ENCODE data around the gene SRP54. TPM values are rescaled to one million over a fixed set of nuclear protein-coding genes. Genes with fewer than 3 reads are reported as not detected.

The SRP54 gene
- total RNA-seq, 1 experiment from 2014 or later: 57.0 TPM

DNA sequence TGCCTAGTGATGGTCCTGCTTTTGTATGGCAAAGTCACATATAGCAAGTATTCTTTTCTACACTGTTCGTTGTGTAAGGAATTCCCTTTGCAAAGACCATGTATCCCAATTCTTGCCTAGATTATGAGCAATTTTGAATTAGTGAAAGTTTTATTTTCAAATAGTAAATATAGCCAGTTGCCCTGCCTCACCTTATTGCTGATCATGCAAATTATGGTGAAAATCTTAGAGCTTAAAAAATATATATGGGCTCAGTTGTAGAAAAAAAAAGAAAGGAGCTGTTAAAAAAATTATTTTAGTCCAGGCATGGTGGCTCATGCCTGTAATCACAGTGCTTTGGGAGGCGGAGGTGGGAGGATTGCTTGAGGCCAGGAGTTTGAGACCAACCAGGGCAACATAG, 18.8 kb downstream of the SRP54 start:
- Mint-ChIP-seq H3K4me1 (no peaks in the 10 kb centered on the region), H3K27ac (no peak overlapping the region), H3K4me3 (no peak overlapping the region), H3K36me3 (peaks cover 5% of the 10 kb centered on the region), H3K27me3 (ENCODE audit: low read depth) (no peaks in the 10 kb centered on the region), H3K9me3 (no peaks in the 10 kb centered on the region)
- ChIA-PET POLR2A (no interaction called here), CTCF (no interaction called here)
- TF ChIP-seq TP53 (CRISPR knock-in tag; IDR thresholded peaks at IDR 0.05): no peak
- TF ChIP-seq, protein P1, sequence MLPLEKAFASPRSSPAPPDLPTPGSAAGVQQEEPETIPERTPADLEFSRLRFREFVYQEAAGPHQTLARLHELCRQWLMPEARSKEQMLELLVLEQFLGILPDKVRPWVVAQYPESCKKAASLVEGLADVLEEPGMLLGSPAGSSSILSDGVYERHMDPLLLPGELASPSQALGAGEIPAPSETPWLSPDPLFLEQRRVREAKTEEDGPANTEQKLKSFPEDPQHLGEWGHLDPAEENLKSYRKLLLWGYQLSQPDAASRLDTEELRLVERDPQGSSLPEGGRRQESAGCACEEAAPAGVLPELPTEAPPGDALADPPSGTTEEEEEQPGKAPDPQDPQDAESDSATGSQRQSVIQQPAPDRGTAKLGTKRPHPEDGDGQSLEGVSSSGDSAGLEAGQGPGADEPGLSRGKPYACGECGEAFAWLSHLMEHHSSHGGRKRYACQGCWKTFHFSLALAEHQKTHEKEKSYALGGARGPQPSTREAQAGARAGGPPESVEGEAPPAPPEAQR (CRISPR knock-in tag; IDR thresholded peaks at IDR 0.05): no peak
- TF ChIP-seq FOXK1 (CRISPR knock-in tag; IDR thresholded peaks at IDR 0.05): no peak
- TF ChIP-seq, protein P2, sequence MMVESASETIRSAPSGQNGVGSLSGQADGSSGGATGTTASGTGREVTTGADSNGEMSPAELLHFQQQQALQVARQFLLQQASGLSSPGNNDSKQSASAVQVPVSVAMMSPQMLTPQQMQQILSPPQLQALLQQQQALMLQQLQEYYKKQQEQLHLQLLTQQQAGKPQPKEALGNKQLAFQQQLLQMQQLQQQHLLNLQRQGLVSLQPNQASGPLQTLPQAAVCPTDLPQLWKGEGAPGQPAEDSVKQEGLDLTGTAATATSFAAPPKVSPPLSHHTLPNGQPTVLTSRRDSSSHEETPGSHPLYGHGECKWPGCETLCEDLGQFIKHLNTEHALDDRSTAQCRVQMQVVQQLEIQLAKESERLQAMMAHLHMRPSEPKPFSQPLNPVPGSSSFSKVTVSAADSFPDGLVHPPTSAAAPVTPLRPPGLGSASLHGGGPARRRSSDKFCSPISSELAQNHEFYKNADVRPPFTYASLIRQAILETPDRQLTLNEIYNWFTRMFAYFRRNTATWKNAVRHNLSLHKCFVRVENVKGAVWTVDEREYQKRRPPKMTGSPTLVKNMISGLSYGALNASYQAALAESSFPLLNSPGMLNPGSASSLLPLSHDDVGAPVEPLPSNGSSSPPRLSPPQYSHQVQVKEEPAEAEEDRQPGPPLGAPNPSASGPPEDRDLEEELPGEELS (CRISPR knock-in tag; IDR thresholded peaks at IDR 0.05): no peak
- TF ChIP-seq, protein P3, sequence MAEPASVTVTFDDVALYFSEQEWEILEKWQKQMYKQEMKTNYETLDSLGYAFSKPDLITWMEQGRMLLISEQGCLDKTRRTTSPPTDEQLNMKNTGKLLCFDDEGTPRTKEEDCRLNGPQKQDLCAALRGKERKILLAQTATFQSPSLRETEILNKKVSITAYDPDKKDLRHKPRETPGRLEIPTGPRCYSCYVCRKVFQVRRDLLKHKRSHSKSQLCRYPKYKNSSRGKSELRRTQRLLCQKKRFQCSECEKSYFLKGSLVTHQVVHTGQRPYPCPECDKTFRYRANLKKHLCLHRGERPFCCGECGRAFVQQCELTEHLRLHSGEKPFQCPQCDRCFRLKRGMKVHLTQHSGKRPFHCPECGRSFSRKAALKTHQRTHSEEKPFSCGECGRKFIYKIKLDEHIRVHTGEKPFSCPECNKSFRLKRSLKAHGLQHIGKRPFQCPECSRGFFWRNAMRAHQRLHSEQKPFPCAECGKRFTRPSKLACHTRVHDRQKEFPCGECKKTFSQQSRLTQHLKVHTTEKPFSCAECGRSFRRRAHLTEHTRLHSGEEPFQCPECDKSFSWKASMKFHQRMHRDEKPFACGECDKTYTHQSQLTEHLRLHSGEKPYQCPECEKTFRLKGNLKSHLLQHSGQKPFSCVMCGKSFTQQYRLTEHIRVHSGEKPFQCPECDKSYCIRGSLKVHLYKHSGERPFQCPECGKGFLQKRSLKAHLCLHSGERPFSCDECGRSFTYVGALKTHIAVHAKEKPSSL (CRISPR knock-in tag; conservative IDR thresholded peaks at IDR 0.05): no peak
- TF ChIP-seq, protein P4, sequence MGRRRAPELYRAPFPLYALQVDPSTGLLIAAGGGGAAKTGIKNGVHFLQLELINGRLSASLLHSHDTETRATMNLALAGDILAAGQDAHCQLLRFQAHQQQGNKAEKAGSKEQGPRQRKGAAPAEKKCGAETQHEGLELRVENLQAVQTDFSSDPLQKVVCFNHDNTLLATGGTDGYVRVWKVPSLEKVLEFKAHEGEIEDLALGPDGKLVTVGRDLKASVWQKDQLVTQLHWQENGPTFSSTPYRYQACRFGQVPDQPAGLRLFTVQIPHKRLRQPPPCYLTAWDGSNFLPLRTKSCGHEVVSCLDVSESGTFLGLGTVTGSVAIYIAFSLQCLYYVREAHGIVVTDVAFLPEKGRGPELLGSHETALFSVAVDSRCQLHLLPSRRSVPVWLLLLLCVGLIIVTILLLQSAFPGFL (CRISPR knock-in tag; IDR thresholded peaks at IDR 0.05; ENCODE audit: borderline replicate concordance): no peak
- TF ChIP-seq SMAD4 (CRISPR knock-in tag; IDR thresholded peaks at IDR 0.05): no peak
- TF ChIP-seq HMGA2 (CRISPR knock-in tag; IDR thresholded peaks at IDR 0.05): no peak
- TF ChIP-seq CREM (CRISPR knock-in tag; IDR thresholded peaks at IDR 0.05): no peak
- TF ChIP-seq CREB1 (CRISPR knock-in tag; IDR thresholded peaks at IDR 0.05): no peak
- no peak for TF ChIP-seq EMX1 (CRISPR knock-in tag; IDR thresholded peaks at IDR 0.05)
- TF ChIP-seq, protein P5, sequence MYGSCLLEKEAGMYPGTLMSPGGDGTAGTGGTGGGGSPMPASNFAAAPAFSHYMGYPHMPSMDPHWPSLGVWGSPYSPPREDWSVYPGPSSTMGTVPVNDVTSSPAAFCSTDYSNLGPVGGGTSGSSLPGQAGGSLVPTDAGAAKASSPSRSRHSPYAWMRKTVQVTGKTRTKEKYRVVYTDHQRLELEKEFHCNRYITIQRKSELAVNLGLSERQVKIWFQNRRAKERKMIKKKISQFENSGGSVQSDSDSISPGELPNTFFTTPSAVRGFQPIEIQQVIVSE (CRISPR knock-in tag; IDR thresholded peaks at IDR 0.05; ENCODE audit: borderline replicate concordance): no peak
- TF ChIP-seq, protein P6, sequence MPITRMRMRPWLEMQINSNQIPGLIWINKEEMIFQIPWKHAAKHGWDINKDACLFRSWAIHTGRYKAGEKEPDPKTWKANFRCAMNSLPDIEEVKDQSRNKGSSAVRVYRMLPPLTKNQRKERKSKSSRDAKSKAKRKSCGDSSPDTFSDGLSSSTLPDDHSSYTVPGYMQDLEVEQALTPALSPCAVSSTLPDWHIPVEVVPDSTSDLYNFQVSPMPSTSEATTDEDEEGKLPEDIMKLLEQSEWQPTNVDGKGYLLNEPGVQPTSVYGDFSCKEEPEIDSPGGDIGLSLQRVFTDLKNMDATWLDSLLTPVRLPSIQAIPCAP (CRISPR knock-in tag; IDR thresholded peaks at IDR 0.05): no peak
- TF ChIP-seq FOXJ3 (CRISPR knock-in tag; IDR thresholded peaks at IDR 0.05; ENCODE audit: borderline replicate concordance): no peak
- TF ChIP-seq, protein P7, sequence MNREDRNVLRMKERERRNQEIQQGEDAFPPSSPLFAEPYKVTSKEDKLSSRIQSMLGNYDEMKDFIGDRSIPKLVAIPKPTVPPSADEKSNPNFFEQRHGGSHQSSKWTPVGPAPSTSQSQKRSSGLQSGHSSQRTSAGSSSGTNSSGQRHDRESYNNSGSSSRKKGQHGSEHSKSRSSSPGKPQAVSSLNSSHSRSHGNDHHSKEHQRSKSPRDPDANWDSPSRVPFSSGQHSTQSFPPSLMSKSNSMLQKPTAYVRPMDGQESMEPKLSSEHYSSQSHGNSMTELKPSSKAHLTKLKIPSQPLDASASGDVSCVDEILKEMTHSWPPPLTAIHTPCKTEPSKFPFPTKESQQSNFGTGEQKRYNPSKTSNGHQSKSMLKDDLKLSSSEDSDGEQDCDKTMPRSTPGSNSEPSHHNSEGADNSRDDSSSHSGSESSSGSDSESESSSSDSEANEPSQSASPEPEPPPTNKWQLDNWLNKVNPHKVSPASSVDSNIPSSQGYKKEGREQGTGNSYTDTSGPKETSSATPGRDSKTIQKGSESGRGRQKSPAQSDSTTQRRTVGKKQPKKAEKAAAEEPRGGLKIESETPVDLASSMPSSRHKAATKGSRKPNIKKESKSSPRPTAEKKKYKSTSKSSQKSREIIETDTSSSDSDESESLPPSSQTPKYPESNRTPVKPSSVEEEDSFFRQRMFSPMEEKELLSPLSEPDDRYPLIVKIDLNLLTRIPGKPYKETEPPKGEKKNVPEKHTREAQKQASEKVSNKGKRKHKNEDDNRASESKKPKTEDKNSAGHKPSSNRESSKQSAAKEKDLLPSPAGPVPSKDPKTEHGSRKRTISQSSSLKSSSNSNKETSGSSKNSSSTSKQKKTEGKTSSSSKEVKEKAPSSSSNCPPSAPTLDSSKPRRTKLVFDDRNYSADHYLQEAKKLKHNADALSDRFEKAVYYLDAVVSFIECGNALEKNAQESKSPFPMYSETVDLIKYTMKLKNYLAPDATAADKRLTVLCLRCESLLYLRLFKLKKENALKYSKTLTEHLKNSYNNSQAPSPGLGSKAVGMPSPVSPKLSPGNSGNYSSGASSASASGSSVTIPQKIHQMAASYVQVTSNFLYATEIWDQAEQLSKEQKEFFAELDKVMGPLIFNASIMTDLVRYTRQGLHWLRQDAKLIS (CRISPR knock-in tag; IDR thresholded peaks at IDR 0.05; ENCODE audit: borderline replicate concordance): no peak
- TF ChIP-seq FOXP1 (CRISPR knock-in tag; IDR thresholded peaks at IDR 0.05; ENCODE audit: borderline replicate concordance): no peak
- DNase-seq (ENCODE audit: low spot score): no peak
- ATAC-seq: no peak
